ENCODE results near the gene FGF19.

DNA sequence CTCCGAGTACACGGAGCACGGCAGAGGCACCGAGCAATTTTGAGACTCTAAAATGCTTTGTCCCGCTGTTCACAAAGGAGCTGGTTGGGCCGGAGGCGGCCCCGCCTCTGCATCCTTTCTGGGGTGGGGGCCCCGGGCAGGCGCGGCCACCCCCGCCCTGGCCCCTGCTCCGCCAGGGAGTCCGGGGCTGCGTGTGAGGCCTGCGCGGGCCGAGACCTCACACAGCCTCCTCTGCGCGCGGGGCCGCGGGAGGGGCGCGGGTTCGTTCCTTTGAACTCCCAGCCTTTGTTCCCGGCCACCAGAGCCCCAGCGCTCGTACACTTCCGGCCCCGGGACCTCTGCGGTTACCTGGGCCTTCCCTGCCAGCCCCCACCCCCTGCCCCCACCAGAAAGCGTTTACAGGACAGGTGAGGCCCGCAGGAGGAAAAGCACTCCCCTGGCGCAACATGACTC is 1.6 kb downstream of the FGF19 start:
- TF ChIP-seq POLR2A (IDR thresholded peaks at IDR 0.05) (no peak), EP300 (IDR thresholded peaks at IDR 0.05) (no peak)
- TF ChIP-seq, protein P1, sequence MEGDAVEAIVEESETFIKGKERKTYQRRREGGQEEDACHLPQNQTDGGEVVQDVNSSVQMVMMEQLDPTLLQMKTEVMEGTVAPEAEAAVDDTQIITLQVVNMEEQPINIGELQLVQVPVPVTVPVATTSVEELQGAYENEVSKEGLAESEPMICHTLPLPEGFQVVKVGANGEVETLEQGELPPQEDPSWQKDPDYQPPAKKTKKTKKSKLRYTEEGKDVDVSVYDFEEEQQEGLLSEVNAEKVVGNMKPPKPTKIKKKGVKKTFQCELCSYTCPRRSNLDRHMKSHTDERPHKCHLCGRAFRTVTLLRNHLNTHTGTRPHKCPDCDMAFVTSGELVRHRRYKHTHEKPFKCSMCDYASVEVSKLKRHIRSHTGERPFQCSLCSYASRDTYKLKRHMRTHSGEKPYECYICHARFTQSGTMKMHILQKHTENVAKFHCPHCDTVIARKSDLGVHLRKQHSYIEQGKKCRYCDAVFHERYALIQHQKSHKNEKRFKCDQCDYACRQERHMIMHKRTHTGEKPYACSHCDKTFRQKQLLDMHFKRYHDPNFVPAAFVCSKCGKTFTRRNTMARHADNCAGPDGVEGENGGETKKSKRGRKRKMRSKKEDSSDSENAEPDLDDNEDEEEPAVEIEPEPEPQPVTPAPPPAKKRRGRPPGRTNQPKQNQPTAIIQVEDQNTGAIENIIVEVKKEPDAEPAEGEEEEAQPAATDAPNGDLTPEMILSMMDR (IDR thresholded peaks at IDR 0.05): no peak
